Neural progenitor cell (in vitro differentiated cells): ENCODE data around the gene ELOVL6.

Source experiments
- EZH2 ChIP-seq: fragments of 200-600 bp; sonication (generic); IDR thresholded peaks from 2 replicates; pipeline ENCODE4 v1.6.1; 2017; ENCODE audit warnings: antibody characterized with exemption, mild to moderate bottlenecking, moderate library complexity
- EZH2phosphoT487 ChIP-seq: fragments of 200-600 bp; sonication (generic); IDR thresholded peaks from 2 replicates; pipeline ENCODE4 v1.6.1; 2017; ENCODE audit warnings: antibody characterized with exemption
- TF ChIP-seq, protein P1 (sequence below): fragments of 200-600 bp; sonication (generic); IDR thresholded peaks from 2 replicates; pipeline ENCODE4 v1.5.1; 2017; ENCODE audit warnings: antibody characterized with exemption, mild to moderate bottlenecking

DNA sequence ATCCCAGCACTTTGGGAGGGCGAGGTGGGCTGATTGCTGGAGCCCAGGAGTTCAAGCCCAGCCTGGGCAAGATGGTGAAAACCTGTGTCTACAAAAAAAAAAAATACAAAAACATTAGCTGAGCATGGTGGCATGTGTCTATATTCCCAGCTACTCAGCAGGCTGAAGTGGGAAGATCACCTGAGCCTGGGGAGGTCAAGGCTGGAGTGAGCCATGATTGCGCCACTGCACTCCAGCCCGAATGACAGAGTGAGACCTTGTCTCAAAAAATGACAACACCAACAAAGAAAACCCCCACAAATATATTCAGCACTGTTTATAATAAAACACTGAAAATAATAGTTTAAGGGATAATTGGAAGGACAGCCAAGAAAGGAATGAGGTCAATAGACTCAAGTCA, 3.6 kb upstream of the ELOVL6 start:
- TF ChIP-seq, protein P1, sequence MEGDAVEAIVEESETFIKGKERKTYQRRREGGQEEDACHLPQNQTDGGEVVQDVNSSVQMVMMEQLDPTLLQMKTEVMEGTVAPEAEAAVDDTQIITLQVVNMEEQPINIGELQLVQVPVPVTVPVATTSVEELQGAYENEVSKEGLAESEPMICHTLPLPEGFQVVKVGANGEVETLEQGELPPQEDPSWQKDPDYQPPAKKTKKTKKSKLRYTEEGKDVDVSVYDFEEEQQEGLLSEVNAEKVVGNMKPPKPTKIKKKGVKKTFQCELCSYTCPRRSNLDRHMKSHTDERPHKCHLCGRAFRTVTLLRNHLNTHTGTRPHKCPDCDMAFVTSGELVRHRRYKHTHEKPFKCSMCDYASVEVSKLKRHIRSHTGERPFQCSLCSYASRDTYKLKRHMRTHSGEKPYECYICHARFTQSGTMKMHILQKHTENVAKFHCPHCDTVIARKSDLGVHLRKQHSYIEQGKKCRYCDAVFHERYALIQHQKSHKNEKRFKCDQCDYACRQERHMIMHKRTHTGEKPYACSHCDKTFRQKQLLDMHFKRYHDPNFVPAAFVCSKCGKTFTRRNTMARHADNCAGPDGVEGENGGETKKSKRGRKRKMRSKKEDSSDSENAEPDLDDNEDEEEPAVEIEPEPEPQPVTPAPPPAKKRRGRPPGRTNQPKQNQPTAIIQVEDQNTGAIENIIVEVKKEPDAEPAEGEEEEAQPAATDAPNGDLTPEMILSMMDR: no peak
- TF ChIP-seq EZH2 (no peak), EZH2phosphoT487 (no peak)
